MV-4-11 (cell line): ENCODE measurements around the gene CDH5.

Source experiments
- DNase-seq: peaks from one replicate; lab custom pipeline; 2025; lab: John Stamatoyannopoulos, UW

The CDH5 gene

DNA sequence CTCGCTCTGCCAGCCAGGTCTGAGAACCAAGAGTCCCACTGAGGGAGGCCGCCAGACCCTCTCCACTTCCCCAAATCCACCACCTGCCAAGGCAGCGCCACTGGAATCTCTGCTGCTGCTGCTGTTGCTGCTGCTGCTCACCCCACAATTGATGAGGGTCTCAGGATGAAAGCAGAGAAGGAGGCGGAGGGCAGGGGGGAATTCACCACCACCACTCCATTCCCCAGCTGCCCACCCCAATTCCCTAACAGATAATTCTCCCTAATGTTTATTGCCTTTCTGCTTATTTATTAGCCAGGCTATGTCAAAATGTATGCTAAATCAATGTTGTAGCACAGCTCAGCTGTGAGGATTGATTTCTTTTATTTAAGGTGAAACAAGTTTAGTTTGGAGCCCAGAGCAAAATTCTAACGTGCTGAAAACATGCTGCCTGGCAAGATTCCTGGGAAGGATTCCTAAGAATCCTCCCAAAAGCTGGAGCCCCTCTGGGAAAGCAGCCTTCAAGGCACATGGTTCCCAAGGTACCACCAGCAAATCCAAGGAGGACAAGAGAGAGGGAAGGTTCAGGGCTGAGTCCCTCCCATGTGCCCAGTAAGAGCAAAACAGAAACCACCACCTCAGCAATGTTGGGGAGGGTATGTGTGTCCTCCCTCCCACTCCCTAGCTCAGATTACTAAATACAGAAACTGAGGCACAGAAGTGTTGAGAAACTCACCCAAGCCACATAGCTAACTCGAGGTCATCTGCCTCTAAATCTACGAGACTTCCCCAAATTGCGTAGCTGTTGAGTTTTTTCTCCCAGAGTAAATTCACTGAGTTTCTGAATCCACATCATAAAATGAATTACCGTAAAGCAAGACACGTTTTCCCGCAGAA, 12.2 kb upstream of the CDH5 start:
- DNase-seq, result peak; percentile 24

DNA sequence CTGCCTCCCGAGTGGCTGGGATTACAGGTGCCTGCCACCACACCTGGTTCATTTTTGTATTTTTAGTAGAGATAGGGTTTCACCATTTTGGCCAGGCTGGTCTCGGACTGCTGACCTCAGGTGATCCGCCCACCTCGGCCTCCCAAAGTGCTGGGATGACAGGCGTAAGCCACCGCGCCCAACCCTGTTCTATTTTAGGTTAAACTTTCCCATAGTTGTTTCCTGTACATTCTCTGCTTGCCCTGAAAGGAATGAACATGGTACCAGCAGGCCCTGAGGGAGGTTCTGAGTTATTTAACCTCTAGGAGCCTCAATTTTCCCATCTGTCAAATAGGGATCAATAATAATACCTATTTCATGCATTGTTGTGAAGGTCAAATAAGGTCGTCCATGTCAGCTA, 11.0 kb upstream of the CDH5 start:
- no peak for DNase-seq

DNA sequence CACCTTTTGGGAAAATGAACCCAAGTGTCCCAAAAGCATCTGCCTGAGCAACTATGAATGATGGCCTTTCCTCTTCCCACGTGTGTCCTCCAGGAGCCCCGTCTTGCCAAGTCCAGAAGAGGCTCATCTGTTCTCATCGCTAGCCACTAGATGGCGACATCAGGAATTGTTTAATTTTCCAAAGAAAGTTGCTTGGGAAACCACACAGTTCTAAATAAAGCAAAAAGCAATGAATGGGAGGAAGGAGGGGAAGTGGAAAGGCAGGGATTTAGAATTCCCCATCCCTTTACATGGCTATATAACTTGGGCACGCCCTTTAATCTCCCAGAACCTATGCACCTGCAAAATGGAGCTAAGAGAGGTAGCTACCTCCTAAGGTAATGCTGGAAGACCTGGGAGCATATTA, 9.0 kb upstream of the CDH5 start:
- DNase-seq, result peak; percentile 56

DNA sequence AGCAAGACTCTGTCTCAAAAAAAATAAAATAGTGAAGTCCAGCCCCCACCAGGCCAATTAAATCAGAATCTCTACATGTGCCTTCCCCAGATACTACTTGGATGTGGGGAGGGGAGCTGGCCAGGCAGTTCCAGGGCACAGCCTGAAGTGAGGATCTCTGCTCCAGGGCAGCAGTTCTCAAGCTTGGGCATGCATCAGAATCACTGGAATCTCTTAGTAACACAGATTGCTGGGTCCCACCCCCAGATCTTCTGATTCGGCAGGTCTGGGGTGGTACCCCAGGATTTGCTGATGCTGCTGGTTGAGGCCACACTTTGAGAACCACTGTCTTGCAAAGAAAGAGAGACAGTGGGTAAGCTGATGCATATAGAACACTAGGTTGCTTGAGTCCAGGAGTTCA, 8.3 kb upstream of the CDH5 start:
- no peak for DNase-seq

DNA sequence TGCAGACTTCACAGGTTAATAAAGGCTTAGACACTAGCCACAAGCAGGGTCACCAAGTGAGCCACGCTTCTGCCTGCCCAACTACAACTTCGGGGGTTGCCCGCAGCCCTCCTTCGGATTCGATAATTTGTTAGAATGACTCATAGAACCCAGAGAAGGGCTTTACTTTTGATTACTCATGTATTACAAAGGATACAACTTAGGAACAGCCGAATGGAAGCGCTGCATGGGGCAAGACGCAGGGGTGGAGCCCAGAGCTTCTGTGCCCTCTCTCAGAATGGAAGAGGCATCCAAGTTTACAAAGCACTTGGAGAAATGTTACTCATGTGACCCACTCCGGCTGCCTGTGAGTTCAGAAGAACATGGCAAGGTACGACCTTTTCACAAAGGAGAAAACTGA, 7.5 kb upstream of the CDH5 start:
- peak; percentile 63 for DNase-seq

DNA sequence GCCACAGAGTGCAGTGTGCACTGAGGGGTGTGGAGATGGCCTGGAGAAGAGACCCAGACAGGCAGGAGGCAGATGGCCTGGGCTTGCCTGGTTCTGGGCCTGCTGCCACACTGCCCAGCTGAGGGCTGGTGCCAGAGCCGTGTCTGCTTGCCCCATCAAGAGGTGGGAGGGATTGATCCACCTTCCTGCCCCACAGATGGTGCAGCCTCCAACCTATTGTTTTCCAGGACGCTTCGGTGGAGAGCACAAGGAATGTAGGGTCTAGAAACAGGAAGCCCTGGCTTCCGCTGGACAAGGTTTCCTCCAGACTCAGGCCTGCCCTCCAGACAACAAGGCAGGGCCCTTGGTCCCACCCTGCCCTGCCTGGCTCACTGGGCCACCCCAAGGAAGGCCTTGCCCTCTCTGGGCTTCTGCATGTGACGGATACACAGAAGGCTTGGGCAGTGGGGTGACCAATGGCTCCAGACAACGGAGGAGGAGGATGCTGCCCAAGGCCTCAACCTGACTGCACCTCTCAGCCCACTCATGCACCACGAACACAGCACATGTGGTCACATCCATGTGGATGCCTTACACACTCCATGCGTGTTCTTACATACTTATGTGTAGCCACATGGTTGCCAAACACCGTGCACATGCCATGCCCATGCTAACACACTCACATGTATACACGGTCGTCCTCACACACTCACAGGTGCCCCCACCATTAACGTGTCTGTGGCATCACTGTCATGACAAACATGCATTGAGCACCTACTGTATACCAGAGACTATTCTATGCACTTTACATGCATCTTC, 6.5 kb upstream of the CDH5 start:
- no peak for DNase-seq

DNA sequence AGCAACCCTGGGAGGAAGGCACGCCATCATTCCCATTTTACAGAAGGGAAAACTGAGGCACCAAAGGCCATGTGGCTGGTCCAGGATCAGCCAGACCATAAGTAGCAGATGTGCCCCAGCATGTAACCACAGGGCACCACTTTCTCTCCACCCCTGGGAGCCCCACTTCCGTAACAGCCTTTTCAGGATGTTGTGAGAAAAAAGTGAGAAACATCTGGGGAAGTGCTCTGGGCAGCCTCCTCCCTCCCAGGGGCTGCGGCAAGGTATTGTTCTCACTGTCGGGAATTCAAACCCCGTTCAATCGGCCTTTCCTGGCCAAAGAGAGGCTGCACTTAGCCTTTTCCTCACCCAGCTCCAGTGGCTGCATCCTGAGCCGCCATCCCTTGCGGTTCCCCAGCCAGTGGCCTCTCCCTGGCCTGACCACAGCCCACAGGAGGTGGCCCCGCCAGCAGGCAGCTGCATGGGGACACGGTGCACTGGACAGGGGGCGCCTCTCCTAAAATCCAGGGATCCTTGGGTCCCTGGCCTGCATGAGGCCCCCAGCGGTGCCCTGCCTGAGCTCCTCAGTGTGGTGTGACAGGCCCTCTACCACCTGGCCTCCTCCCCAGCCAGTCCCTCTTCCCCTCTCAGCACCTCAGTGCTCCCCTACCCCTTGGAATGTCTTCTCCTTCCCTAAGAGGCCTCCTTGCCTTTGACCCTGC, 5.7 kb upstream of the CDH5 start:
- DNase-seq, result peak; percentile 82

DNA sequence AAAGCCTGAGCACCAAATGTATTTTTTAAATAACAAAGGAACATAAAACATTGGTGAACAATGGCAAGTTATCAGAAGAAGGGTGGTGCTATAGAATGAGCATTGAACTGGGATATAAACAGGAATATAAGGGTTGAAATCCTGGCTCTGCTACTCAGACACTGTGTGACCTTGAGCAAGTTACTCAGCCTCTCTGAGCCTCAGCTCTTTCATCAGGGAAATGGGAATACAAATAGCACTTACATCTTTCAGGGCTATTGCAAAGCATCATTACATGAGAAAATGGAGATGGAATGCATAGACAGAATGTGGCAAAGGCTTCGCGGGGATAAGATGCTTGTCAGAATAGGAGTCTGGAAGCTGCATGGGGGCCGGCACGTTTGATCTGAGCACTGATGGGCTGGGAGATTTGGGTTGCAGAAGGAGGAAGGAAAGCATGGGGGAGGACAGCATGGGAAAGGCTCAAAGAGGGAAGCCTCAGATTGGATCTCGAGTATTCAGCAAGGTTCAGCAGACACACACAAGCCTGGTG, 4.8 kb upstream of the CDH5 start:
- DNase-seq, result no peak

DNA sequence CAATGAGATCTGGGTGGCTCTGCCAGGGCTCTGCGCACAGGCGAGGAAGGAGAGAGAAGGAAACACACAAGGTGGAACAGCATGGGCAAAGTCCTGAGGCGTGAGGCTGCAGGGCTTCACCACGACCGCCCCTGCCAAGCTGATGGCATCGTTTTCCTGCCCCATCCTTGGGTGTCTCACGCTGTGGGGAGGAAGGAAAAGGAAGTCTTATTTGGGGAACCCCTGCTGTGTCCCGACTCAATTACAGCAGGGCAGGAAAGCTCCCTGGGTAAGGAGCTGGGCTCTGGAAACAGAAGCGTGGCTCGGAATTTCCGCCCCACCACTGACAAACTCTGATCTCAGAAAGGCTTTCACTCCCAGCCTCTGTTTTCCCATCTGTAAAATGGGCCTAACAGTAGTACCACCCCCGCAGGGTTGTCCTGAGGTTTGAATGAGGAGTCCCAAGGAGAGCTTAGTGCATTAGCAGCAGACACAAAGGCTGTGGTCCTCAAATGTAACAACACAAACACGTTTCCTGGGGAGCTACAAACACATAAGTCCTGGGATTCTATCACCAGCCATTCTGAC, 3.2 kb upstream of the CDH5 start:
- no peak for DNase-seq

DNA sequence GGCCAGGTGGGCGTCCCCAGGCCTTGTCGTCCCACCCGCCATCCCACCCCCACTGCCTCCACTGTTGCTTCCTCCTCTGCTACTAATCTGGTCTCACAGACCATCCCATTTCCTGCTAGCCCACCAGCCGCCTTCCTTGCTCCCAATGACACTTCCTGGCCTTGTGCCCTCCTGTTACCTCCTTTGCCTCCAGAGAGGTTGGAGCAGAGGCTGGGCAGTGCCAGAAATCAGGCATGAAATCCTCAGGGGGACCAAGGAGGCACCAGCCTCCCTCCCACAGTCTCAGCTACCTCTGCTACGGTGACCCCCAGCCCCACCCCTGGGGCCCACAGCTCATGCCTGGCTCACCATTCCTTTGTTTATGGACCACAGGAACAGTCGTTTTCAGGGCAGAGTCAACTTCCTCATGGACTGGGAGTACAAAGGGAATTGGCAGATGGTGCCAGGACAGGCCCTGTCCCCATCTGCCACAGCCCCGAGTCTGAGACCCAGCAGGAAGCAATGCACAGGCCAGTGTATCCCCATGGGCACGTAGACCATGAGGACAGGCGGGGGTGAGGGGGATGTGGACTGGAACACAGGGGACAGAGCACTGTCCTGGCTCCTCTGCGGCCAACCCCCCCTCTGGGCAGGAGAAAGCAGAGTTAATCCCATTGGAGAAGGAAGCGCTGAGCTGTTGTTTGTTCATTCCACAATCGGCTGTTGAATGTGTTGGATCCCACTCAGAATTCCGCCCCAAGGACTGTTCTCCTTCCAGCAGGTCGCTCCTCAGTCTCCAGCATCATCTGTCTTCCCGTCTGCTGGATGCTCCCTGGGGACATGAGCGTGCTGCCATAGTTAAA, 2.2 kb upstream of the CDH5 start:
- no peak for DNase-seq

DNA sequence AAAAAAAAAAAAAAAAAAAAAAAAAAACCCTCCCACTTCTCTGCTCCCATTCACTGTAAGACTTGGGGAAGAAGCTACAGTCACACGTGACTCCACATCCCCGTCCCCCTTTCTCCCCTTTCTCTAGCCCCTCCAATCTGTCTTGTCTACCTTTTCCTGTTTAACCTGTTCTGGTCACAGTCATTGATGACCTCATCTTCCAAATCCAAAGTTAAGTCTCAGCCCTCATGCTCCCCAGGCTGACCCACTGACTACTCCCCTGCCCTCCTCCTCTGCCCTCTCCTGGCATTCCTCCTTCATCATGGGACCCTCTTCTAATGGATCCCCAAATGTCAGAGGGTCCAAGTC, 1.6 kb upstream of the CDH5 start:
- DNase-seq, result no peak

DNA sequence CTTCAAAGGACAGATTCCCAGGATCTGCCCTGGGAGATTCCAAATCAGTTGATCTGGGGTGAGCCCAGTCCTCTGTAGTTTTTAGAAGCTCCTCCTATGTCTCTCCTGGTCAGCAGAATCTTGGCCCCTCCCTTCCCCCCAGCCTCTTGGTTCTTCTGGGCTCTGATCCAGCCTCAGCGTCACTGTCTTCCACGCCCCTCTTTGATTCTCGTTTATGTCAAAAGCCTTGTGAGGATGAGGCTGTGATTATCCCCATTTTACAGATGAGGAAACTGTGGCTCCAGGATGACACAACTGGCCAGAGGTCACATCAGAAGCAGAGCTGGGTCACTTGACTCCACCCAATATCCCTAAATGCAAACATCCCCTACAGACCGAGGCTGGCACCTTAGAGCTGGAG, 840 bp upstream of the CDH5 start:
- DNase-seq, result no peak

DNA sequence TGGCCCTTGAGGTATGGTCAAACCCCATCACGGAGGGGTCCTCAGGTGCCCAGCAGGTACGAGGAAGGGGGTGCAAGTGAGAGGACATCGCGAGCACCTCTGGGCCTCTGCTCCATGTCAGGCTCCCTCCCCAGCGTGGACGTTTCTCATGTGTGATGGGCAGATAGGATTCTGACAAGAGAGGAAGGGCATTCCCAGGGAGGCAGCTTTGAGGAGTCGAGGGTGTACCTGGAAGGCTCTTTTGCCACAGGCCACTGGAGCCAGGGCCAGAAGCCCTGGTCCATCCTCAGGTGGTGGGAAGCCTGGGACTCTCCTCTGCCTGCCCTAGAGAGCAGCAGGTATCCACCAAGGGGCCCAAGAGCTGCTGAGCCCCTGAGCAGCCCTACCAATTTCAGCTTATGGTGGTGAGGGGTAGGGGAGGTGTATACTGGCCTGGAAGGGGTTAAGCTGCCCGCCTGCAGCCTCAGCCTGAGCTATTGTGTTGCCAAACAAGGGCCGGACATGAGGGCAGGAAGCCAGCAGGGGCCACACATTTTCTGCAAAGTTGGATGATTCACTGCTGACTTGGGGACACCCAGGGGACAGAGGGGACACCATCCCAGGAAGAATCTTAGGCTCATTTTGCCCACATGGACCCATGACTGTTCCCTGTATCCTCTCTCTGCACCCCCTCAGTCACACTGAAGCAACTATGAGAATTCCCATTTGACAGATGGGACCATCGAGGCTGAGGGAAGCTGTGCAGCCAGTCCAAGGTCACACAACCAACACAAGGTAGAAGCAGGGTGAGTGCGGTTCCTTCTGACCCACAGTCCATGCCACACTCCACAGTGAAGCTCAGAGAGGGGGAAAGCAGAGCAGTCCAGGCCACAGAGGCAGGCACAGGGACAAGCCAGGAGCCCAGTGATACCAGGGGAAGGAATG, 1.7 kb downstream of the CDH5 start:
- DNase-seq, result peak; percentile 58

DNA sequence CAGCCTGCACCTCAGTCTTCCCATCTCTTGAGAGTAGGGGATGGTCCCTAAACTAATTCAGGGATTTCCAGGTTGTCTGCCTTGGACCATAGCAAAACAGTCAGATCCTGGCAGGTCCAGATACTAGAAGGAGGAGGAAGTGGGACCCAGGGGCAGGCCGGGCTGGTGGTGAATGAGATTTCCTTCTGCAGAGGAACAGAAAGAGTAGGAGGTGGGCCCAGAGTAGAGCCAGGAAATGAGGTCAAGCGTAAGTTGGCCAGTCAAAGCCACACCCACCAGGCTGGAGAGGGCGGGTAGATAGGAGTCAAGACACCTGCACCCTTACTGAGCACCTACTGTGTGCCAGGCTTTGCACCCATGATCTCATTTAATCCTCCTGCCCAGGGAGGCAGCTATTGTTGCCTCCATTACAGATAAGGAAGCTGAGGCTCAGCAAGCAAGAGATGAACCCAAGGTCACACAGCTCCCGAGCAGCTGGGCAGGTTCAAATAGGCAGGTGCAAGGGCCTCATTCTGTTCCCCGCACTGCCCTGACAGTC, 2.6 kb downstream of the CDH5 start:
- DNase-seq, result peak; percentile 92

DNA sequence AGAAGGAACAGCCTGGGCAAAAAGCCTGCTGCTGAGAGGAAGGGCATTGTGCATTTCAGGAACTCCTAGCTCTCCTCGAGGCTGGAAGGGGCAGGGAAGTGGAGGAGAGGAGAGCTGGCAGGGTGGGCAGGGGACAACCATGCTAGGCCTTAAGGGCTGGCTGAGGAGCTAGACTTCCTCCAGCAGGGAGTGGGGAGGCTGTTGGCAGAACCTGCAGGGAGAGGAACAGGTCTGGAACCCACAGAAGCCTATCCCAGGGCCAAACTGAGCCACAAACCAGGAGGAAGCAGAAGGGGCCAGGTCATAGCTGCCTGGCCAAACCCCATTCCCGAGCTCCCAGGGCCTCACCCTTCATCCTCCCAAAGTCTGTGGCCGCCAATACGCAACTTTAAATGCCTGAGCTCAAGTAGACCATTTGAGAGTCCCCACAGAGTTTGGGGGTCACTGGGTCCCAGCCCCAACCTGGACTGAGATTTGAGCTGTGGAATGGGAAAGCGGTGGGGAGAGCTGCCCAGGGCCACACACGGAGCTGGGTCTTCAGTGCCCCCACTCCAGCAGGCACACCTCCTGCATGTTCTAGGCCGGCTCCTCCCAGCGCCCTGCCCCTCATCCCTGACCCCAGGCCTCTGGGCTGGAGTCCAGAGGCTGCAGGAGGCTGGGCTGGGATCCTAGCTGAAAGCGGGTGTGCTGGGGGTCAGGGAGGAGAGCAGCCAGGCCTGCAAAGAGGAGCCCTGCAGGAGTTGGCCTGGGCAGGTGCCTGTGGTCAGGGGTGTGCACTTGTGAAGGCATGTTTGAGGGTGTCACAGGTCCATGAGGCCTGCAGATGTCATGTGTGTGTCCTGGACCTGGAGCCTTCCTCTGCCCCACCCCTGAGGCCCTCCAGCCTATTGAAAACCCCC, 4.5 kb downstream of the CDH5 start:
- no peak for DNase-seq

DNA sequence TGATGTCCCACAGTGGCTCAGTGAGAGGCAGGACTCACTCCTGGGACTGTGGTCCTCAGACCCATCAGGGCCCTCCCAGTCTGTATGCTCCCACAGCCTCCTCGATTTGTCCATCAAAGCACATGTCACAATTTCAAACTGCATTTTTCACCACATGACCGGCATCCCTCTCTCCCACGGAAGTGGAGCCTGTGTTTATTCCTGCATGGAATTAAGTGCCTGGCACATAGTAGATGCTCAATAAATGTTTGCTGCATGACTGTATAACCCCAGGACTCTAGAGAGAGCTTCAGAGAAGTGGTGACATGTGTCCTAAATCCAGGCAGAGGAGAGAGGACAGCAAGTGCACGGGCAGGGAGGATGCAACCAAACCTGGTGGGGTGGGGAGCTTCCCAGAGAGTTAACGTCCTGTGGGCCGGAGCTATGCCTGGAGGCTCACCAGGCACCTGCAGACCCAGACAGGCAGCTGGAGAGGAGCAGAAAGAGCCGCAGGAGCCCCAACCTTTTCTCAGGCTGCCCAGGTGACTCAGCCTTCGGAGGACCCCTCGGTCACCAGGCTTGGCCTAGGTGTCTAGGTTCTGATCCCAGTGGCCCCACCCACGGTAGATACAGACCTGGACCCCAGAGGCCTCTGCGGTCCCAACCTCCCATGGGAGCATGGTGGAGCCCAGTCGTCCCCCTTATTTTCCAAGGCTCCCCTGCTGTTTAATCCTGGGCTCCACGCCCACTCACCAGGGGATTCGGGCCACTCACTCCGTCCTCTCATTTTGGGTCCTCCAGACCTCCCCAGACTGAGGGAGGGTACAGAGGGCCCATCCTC, 5.8 kb downstream of the CDH5 start:
- DNase-seq, result no peak

DNA sequence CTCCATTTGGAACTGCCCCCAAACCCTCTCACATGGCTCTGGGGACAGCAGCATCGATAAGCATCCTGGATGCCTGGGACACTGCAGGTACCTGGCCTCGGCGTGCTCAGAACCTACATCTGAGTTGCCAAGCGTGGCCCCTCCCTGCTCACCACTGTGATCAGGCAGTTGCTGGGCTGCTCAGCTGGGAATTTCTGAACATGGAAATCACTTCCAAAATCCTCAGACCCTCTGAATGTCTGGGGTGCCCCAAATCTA, 6.3 kb downstream of the CDH5 start:
- DNase-seq, result no peak

DNA sequence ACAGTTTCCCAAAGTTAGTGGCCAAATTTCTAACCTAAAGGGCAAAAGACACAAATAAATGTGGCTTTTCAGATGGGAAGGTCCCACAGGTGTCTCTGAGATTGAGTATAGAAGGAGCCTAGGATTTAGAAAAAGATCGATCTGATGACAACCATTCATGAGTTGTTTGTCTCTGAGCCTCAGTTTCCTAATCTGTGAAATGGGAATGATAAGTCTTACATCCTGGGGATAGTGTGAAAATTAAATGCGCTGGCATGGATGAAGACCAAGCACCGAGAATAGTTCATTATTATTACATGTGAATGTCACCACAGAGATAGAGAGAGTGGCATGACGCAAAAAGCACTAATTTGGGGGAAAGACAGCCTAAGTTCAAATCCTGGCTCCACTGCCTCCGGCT, 7.2 kb downstream of the CDH5 start:
- no peak for DNase-seq
